KBM-7 (cell line): ENCODE measurements around the gene ABCA2.

ENCODE experiments used
- DNase-seq: peaks from one replicate; pipeline ENCODE4 v3.0.0-alpha.2; 2015
- in situ Hi-C: fragments of 300-500 bp; cut with MboI; formaldehyde crosslinking; loops from 2 replicates; pipeline ENCODE4 v1.14.3; 2020; ENCODE audit warnings: low sequenced_read_pairs, low pct_unique_long_range_greater_than_20kb, mixed read lengths

Gene ABCA2

GRCh38 chr9:136960212-136960937 is 67.7 kb downstream of the ABCA2 start:
- DNase-seq = no peak
- in situ Hi-C loops = no loop called here

- DNase-seq = no peak
These were observed 68.9 kb downstream of the ABCA2 start for GRCh38 chr9:136958898-136959850.

DNA sequence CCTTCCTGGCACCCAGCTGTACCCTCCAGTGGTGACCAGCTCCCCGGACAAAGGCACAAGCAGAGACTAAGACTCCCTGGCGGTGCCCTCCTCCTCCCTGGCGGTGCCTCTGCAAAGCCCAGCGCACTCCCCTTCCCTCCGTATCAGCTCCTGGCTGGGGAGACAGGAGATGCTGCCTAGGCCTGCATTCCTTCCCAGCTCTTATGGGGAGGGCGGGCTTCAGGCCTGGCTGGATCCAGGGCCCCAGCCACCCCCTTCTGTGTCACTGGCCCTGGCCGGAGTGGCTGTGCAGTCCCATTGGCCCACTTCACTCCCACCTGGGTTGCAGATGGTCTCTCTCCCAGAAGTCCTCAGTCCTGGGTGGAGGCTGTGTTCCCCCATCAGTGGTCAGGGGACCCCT is 69.6 kb downstream of the ABCA2 start:
- DNase-seq = no peak
- in situ Hi-C loops = no loop called here

More at GRCh38 chr9:136958898-136959850, 68.9 kb downstream of the ABCA2 start:
- in situ Hi-C loops = no loop called here

- in situ Hi-C loops = no loop called here
- no peak for DNase-seq
These were observed 70.1 kb downstream of the ABCA2 start for GRCh38 chr9:136957901-136958300.

GRCh38 chr9:136957461-136957860 is 70.6 kb downstream of the ABCA2 start:
- DNase-seq = no peak
- in situ Hi-C loops = no loop called here
